Astrocyte of the spinal cord (primary cell): Measurements from ENCODE around the gene PTPRN2.
"Not testable (repeated sequence)": the region's sequence is repeated elsewhere in the genome, so short reads cannot be mapped to it uniquely, and the experiment has no call there.

Source experiments
- DNase-seq: peaks from one replicate; pipeline ENCODE4 v3.0.0; 2011; ENCODE audit warnings: low read depth, low spot score
- H3K4me3 ChIP-seq: 2 replicates; pipeline ENCODE4 v1.5.1; 2011; ENCODE audit warnings: low read depth, mild to moderate bottlenecking, low read length, moderate library complexity
- in situ Hi-C: cut with HindIII; loops from 2 replicates; pipeline ENCODE4 v1.10.0; 2017; ENCODE audit warnings: low sequenced_read_pairs
- TF ChIP-seq, protein P1 (sequence below): IDR thresholded peaks from 2 replicates; pipeline ENCODE4 v1.5.1; 2012; ENCODE audit warnings: low read depth, mild to moderate bottlenecking, low read length, inconsistent platforms

Gene PTPRN2

DNA sequence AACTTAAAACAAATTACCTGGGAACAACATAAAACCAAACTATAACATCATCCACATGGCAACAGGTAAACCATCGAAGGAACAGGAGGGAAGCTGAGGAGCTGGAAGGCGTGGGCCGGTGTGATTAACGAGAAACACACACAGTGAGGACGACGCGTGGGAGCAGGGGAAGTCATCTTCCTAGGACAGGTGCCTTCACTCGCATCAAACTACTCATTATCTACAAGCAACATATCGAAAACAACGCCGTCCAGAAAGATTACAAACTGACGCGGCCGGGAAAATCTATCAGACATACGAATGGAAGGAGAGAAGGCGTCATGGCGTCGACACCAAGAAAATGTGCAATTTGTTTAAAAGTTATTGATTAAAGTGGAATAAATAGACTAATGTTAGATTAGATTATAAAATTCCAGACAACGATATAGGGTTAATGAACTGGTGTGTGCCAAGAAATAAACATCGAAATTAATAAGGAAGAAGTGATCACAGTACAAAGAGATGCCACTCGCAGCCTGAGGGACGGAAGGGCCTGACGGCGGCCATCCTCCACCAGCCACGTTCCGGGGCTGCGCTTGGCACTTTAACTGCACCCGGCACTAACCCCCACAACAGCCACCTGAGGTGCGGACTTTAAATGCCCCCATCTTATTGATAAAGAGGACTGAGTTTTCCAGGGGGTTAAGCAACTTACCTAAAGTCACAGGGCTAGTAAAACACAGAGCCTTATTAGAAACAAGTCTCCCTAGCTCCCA is 669.1 kb downstream of the PTPRN2 start:
- TF ChIP-seq, protein P1, sequence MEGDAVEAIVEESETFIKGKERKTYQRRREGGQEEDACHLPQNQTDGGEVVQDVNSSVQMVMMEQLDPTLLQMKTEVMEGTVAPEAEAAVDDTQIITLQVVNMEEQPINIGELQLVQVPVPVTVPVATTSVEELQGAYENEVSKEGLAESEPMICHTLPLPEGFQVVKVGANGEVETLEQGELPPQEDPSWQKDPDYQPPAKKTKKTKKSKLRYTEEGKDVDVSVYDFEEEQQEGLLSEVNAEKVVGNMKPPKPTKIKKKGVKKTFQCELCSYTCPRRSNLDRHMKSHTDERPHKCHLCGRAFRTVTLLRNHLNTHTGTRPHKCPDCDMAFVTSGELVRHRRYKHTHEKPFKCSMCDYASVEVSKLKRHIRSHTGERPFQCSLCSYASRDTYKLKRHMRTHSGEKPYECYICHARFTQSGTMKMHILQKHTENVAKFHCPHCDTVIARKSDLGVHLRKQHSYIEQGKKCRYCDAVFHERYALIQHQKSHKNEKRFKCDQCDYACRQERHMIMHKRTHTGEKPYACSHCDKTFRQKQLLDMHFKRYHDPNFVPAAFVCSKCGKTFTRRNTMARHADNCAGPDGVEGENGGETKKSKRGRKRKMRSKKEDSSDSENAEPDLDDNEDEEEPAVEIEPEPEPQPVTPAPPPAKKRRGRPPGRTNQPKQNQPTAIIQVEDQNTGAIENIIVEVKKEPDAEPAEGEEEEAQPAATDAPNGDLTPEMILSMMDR = no peak
- no peak overlapping the region for H3K4me3 ChIP-seq
- in situ Hi-C loops = no loop called here
- DNase-seq = no peak

DNA sequence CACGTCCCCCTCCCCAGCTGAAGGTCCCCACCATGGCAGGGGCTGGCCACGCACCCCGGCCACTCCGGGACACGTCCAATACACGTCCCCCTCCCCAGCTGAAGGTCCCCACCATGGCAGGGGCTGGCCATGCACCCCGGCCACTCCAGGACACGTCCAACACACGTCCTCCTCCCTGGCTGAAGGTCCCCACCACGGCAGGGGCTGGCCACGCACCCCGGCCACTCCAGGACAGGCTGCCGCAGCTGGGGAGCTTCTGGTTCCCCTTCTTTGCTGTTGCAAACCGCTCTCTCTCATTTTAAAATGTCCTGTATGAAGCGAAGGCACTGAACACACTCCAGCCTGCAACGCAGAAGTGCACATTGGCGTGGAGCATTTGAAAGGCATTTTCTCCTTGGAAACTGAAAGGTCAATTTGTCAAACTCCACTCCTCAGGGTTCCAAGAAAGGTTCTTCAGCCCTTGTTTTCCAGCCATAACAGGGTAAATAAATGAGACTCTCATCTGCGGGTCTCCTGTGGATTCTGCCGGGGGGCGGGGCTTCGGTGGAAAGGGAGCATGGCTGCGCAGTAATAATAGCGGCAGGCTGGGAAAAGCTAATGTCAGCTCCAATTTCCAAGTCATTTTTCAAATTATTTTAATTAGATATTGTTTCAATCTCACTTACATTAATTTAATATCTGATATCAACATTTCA is 670.5 kb downstream of the PTPRN2 start:
- H3K4me3 ChIP-seq = no peak overlapping the region
- no peak for DNase-seq
- in situ Hi-C loops = no loop called here
- TF ChIP-seq, protein P1 = no peak

DNA sequence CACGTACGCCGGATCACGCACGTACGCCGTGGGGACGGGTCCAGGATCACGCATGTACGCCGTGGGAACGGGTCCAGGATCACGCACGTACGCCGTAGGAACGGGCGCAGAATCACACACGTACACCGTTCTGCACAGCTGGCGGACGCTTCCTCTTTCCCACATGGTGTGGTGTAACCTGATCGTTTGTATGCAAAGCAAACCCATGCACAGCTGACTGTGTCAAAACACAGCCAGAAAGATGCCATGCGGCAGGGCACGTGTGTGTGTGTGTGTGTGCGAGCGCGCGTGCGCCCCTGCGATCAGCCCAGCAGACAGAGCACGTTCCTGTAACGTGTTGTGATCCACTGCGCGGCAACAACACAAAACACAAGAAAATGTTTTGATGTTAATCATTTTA is 677.2 kb downstream of the PTPRN2 start:
- DNase-seq = no peak
- in situ Hi-C loops = no loop called here
- TF ChIP-seq, protein P1 = no peak

DNA sequence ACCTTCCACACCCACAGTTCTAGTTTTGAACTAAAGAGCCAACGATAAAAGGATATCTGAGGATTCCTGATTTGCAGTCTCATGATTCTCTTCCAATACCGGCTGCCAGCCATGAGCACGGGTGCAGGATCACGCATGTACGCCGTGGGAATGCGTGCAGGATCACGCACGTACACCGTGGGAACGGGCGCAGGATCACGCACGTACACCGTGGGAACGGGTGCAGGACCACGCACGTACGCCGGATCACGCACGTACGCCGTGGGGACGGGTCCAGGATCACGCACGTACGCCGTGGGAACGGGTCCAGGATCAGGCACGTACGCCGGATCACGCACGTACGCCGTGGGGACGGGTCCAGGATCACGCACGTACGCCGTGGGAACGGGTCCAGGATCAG is 677.6 kb downstream of the PTPRN2 start:
- DNase-seq, in situ Hi-C loops, H3K4me3 ChIP-seq: not testable (repeated sequence)

More for the DNA sequence above, 677.2 kb downstream of the PTPRN2 start:
- no peak overlapping the region for H3K4me3 ChIP-seq

DNA sequence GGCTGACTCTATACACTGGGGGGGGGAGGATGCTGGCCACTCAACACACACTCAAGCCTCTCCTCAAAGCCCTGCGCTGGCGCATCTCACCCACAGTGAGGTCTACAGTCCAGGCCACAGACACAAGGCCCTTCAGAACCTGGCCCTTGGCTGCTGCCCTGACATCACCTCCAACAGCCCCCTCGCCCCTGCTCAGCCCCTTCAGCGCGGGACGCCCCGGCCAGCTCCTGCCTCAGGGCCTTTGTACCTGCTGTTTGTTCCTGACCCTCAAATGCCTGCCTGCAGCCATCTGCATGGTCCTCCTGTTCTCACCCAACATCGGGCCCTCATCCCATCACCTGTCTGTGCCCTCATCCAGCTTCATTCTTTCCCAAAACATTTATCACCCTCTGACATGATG is 678.3 kb downstream of the PTPRN2 start:
- H3K4me3 ChIP-seq = no peak overlapping the region
- TF ChIP-seq, protein P1 = no peak
- DNase-seq = no peak
- in situ Hi-C loops = no loop called here

DNA sequence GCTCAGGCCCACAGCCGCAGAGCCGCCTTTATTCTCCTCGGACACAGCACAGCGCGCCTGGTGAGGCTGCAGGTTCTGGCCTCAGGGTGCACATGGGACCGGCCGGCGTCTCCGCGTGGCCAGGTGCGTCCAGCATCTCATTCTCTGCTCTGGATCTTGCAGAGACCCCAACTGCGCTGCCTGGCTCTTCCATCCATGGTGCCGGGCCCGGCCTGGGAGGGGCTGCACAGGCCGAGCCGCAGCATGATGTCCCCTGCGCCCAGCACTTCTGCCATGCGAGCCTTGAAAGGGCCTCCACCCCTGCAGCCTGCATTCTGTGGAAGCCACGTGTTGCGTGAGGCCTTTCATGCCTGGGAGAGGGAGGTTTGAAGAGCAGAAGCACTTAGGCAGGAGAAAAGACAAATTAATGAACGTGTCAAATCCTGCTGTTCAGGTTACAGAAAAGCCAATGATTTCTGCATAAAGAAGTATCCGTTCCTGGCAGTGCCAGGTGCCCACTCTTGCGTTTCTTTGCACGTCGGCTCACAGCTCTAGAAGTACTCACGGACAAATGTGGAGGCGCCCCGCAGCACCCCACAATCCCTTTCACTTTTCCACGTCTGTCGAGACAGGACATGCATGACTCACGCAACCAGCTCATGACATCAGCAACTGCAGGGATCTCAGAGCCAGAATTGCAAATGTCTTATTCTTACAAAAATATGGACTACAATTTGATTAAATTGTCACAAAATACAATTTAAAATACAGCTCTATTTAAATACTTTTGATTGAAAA is 679.4 kb downstream of the PTPRN2 start:
- no peak overlapping the region for H3K4me3 ChIP-seq
- TF ChIP-seq, protein P1 = no peak
- in situ Hi-C loops = no loop called here
- DNase-seq = no peak

DNA sequence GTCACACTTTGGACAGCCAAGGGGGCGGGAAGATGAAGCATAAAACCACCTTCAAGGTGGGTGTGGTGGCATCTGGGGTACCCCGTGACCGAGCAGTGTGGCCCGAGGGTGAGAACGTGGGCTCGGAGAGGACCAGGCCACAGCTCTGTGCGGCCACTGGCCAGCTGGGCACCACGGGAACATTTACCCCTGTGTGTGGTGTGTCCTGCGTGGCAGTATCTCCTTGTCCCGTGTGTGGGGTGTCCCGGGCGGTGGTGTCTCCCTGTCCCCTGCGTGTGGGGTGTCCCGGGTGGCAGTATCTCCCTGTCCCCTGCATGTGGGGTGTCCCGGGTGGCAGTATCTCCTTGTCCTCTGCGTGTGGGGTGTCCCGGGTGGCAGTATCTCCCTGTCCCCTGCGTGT is 680.5 kb downstream of the PTPRN2 start:
- no peak for DNase-seq
- no peak overlapping the region for H3K4me3 ChIP-seq
- in situ Hi-C loops = no loop called here
- TF ChIP-seq, protein P1 = no peak
